Esophagus muscularis mucosa (tissue), 4 donors: ENCODE results near the gene IL12RB2. TPM values are rescaled to one million over a fixed set of nuclear protein-coding genes. Genes with fewer than 3 reads are reported as not detected.

Experiments used
- DNase-seq: peaks from one replicate; pipeline ENCODE4 v3.0.0-alpha.2; 2017; ENCODE audit errors: extremely low spot score
- H3K27ac ChIP-seq, 4 donors: fragments of 200-600 bp; sonication (generic); replicated peaks in 1 of 4; 1 replicate in 3 of 4; 2 replicates in 1 of 4; pipeline ENCODE4 v1.5.1; 2016 to 2019; ENCODE audit warnings: mild to moderate bottlenecking in 1 of 4
- H3K27me3 ChIP-seq, 4 donors: fragments of 200-600 bp; sonication (generic); one replicate each; pipeline versions ENCODE4 v1.5.1 to v1.6.0; 2016 to 2019
- H3K36me3 ChIP-seq, 4 donors: fragments of 200-600 bp; sonication (generic); one replicate each; pipeline ENCODE4 v1.5.1; 2016 to 2019
- H3K4me1 ChIP-seq, 4 donors: fragments of 200-600 bp; sonication (generic); one replicate each; pipeline ENCODE4 v1.5.1; 2016 to 2019
- H3K4me3 ChIP-seq, 4 donors: fragments of 200-600 bp; sonication (generic); 1 replicate in 2 of 4; 2 replicates in 2 of 4; pipeline ENCODE4 v1.5.1; 2016 to 2019; ENCODE audit warnings: mild to moderate bottlenecking in 4 of 4, moderate library complexity in 1 of 4
- H3K9me3 ChIP-seq, 4 donors: fragments of 200-600 bp; sonication (generic); 1 replicate in 3 of 4; 2 replicates in 1 of 4; pipeline ENCODE4 v1.5.1; 2016 to 2019
- EP300 ChIP-seq: sonication (generic); formaldehyde crosslinking; IDR thresholded peaks from one replicate; pipeline ENCODE4 v1.6.1; 2017; ENCODE audit warnings: antibody characterized with exemption
- POLR2A ChIP-seq: fragments of 450-650 bp; IDR thresholded peaks from one replicate; pipeline ENCODE4 v1.6.1; 2017; ENCODE audit warnings: antibody characterized with exemption, moderate library complexity, mild to moderate bottlenecking, low read depth
- POLR2AphosphoS5 ChIP-seq, 2 donors: sonication (generic); formaldehyde crosslinking; IDR thresholded peaks; one replicate each; pipeline ENCODE4 v1.6.1; 2017; ENCODE audit warnings: antibody characterized with exemption in 2 of 2
- WGBS: methylation state at CpG from one replicate; pipeline ENCODE4 v1.1.5; 2018; 5-methylcytosine and 5-hydroxymethylcytosine counted together
- intact Hi-C: fragments of 100-400 bp; cut with DNase I; formaldehyde crosslinking; loops from one replicate; pipeline ENCODE4 v1.15.1; 2023
- total RNA-seq, 4 donors: library from RNA; depleted of rRNA; stranded (reverse); fragments of >200 nt; gene quantifications; one replicate each; pipeline versions ENCODE4 v1.1.0 to v1.2.1, GENCODE V29; 2016
- TF ChIP-seq, protein P1 (sequence below), 3 experiments: fragments of 200-600 bp in 2 of 3; fragments of 450-650 bp in 1 of 3; sonication (generic) in 2 of 3; IDR thresholded peaks; one replicate each; pipeline ENCODE4 v1.5.1; 2017 to 2019; ENCODE audit warnings: antibody characterized with exemption in 3 of 3, mild to moderate bottlenecking in 2 of 3, moderate library complexity in 1 of 3

IL12RB2 gene
- total RNA-seq, 4 donors from 2014 or later, result 0.29 to 1.3 (median 0.65) TPM; not detected in 1

DNA sequence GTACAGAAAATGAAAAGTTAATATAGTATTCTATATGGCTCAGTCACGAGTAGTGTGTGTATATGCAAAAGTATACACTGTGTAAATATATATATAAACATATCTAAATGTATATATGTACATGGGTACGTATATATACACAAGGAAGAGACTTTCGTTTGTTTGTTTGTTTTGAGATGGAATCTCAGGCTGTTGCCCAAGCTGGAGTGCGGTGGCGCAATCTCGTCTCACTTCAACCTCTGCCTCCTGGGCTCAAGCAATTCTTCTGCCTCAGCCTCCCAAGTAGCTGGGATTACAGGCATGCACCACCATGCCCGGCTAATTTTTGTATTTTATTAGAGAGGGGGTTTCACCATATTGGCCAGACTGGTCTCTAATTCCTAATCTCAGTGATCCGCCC, 16.4 kb downstream of the IL12RB2 start:
- H3K9me3 ChIP-seq, result no peaks in the 10 kb centered on the region
- DNase-seq, result no peak
- no peak overlapping the region for H3K4me3 ChIP-seq
- no peak overlapping the region for H3K27ac ChIP-seq
- no peaks in the 10 kb centered on the region for H3K27me3 ChIP-seq
- WGBS, result 88% methylated on average over 8 of the region's 8 CpGs
- TF ChIP-seq, protein P1, sequence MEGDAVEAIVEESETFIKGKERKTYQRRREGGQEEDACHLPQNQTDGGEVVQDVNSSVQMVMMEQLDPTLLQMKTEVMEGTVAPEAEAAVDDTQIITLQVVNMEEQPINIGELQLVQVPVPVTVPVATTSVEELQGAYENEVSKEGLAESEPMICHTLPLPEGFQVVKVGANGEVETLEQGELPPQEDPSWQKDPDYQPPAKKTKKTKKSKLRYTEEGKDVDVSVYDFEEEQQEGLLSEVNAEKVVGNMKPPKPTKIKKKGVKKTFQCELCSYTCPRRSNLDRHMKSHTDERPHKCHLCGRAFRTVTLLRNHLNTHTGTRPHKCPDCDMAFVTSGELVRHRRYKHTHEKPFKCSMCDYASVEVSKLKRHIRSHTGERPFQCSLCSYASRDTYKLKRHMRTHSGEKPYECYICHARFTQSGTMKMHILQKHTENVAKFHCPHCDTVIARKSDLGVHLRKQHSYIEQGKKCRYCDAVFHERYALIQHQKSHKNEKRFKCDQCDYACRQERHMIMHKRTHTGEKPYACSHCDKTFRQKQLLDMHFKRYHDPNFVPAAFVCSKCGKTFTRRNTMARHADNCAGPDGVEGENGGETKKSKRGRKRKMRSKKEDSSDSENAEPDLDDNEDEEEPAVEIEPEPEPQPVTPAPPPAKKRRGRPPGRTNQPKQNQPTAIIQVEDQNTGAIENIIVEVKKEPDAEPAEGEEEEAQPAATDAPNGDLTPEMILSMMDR (IDR thresholded peaks at IDR 0.05), result no peak
- TF ChIP-seq POLR2AphosphoS5 (IDR thresholded peaks at IDR 0.05), result no peak
- no peaks in the 10 kb centered on the region for H3K36me3 ChIP-seq
- no peaks in the 10 kb centered on the region for H3K4me1 ChIP-seq
- intact Hi-C loops, result no loop called here

DNA sequence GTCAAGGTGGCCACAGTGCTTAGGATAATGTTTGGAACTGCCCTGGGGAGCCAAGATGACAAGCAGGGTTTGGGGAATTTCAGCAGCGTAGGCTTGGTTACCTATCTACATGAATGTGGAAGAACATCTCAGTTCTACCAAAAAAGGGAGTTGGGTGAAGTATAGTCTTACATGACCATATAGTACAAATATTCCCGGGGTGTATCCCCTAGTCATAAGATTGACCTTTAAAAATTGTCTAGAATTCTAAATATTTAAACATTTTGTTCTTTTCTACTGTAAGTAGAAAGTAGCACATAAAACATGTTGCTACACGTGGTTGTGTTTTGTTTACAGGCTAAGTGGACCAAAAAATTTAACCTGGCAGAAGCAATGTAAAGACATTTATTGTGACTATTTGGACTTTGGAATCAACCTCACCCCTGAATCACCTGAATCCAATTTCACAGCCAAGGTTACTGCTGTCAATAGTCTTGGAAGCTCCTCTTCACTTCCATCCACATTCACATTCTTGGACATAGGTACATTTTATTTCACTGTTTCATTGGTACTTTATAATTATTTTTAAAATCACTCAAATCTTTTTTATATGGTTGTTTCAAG, 20.3 kb downstream of the IL12RB2 start:
- no peaks in the 10 kb centered on the region for H3K27me3 ChIP-seq
- H3K27ac ChIP-seq, result no peak overlapping the region
- H3K36me3 ChIP-seq, result no peaks in the 10 kb centered on the region
- H3K4me3 ChIP-seq, result no peak overlapping the region
- TF ChIP-seq POLR2AphosphoS5 (IDR thresholded peaks at IDR 0.05), result no peak
- H3K9me3 ChIP-seq, result no peaks in the 10 kb centered on the region
- intact Hi-C loops, result no loop called here
- H3K4me1 ChIP-seq, result no peaks in the 10 kb centered on the region
- 78% methylated on average over 3 of the region's 3 CpGs for WGBS
- no peak for DNase-seq

DNA sequence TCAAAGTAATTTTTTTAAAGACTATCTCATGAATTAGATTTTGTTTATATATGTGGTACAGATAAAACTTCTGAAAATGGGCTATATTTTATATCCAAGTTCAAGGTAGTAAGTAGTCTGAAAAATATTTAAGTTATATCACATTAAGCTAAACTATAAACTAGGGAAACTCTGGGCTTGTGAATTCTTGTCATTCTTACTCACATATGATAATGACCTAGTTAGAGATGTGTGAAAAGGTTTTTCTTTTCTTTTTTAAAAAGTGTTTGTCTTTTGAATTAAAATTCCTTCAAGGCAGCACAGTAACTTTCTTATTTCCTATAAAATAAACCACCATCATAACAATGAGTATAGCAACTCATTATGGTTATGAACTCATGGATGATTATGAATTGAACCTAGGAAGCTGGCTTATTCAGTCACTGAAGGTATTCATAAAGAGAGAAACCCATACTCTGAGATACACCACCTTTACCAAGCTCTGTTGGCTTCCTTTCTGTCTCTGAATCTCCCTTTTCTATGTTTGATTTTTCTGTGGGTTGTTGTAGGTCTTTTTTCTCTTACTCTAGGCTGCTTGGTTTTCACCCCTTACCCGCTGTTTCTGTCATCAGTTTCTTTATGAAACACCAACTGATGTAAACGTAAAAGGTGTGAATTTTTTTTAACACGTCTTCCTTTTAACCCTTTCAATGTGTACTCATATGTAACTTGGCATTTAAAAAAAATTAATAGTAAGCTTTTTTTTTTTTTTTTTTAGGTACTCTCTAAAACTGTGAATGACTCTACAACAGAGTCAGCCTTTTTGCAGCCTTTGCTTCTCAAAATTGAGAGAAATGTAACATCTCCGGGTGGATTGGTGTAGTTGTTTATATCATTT, 25.2 kb downstream of the IL12RB2 start:
- H3K4me1 ChIP-seq, result no peaks in the 10 kb centered on the region
- H3K4me3 ChIP-seq, result no peak overlapping the region
- DNase-seq, result no peak
- H3K36me3 ChIP-seq, result no peaks in the 10 kb centered on the region
- WGBS, result 64% methylated on average over 4 of the region's 4 CpGs
- H3K9me3 ChIP-seq, result no peaks in the 10 kb centered on the region
- H3K27ac ChIP-seq, result no peak overlapping the region
- H3K27me3 ChIP-seq, result no peaks in the 10 kb centered on the region
- TF ChIP-seq, protein P1 (IDR thresholded peaks at IDR 0.05), result no peak
- TF ChIP-seq POLR2AphosphoS5 (IDR thresholded peaks at IDR 0.05) (no peak), EP300 (no peak), POLR2A (no peak)
- intact Hi-C loops, result no loop called here

DNA sequence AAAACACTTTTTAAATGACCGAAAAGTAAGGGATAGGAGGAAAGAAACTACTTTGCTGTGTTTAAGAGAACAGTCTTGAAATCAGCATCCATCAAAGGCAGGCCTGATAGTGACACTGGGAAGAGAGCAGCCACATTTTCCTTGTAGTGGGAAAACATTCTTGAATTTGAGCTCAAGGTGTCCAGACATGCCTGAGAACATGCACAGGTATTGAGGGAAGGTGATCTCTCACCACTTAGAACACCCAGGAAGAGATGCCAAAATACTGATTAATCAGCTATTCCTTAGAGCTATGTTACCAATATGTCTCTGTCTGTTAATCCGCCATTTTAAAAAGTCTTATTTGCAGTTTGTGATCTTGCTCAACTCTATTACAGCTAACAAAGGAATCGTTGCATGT, 25.9 kb downstream of the IL12RB2 start:
- WGBS, result 89% methylated on average over 3 of the region's 3 CpGs
- Histone ChIP-seq H3K36me3 (no peaks in the 10 kb centered on the region), H3K4me1 (no peaks in the 10 kb centered on the region), H3K27me3 (no peaks in the 10 kb centered on the region), H3K9me3 (no peaks in the 10 kb centered on the region), H3K27ac (no peak overlapping the region), H3K4me3 (no peak overlapping the region)
- no peak for TF ChIP-seq EP300
- TF ChIP-seq, protein P1 (IDR thresholded peaks at IDR 0.05), result no peak
- TF ChIP-seq POLR2AphosphoS5 (IDR thresholded peaks at IDR 0.05), result no peak
- TF ChIP-seq POLR2A, result no peak
- no peak for DNase-seq
- intact Hi-C loops, result no loop called here

DNA sequence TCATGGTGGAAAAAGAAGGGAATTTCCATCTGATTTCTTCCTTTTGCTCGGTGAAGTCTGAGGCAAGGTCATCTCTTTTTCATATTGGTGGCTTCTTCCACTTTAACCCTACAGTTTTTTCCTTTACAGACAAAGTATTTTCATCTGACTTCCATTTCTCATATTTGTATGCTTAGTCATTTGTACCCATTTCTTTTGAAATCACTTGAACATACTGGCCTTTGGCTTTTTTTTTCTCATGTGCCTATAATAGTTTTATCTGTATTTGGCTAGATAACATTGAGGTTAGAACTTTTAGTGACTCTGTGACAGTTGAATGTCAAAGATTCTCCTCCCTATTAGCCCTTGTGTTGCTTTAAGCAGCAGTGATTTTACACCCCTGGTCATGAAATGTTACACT, 27.7 kb downstream of the IL12RB2 start:
- intact Hi-C loops, result no loop called here
- WGBS, result 86% methylated on average over 1 of the region's 1 CpG

More for the DNA sequence above, 27.7 kb downstream of the IL12RB2 start:
- Histone ChIP-seq H3K36me3 (no peaks in the 10 kb centered on the region), H3K27ac (no peak overlapping the region), H3K4me1 (peaks cover 3 to 16% (median 10%) of the 10 kb centered on the region in 4 donors), H3K9me3 (no peaks in the 10 kb centered on the region), H3K27me3 (no peaks in the 10 kb centered on the region), H3K4me3 (no peak overlapping the region)
- TF ChIP-seq EP300 (no peak), POLR2A (no peak), POLR2AphosphoS5 (IDR thresholded peaks at IDR 0.05) (no peak)
- TF ChIP-seq, protein P1 (IDR thresholded peaks at IDR 0.05), result no peak
- DNase-seq, result no peak
